Stimulated activated memory B cell treated with anti-CD40 and anti-IgM and Interleukin-4, amounts not matched to agents 10 μg/mL and 1 μg/mL and 100 μg/mL, for 72 hours (primary cell): Measurements from ENCODE around the gene RCN1.
A peak's percentile ranks its signal among the peaks of the same experiment; 100 is the strongest.
"Not testable (repeated sequence)": the region's sequence is repeated elsewhere in the genome, so short reads cannot be mapped to it uniquely, and the experiment has no call there.

Source experiments
- ATAC-seq: fragments of 150-1000 bp; cut with Tn5 transposase; 2 replicates; pipeline ENCODE4 v1.10.0; 2021
- H3K27ac Mint-ChIP-seq: one replicate; pipeline ENCODE4 v1.8.0; 2022; ENCODE audit warnings: mild to moderate bottlenecking, mixed read lengths
- H3K27me3 Mint-ChIP-seq: one replicate; pipeline ENCODE4 v1.8.0; 2022; ENCODE audit warnings: mixed read lengths
- H3K36me3 Mint-ChIP-seq: one replicate; pipeline ENCODE4 v1.8.0; 2022; ENCODE audit warnings: mixed read lengths
- H3K4me1 Mint-ChIP-seq: one replicate; pipeline ENCODE4 v1.8.0; 2022; ENCODE audit warnings: mixed read lengths
- H3K4me3 Mint-ChIP-seq: one replicate; pipeline ENCODE4 v1.8.0; 2022; ENCODE audit warnings: mild to moderate bottlenecking, moderate library complexity, mixed read lengths
- H3K9me3 Mint-ChIP-seq: one replicate; pipeline ENCODE4 v1.8.0; 2022; ENCODE audit warnings: mixed read lengths

The RCN1 gene

GRCh38 chr11:32098142-32098903, 7.4 kb downstream of the RCN1 start:
- ATAC-seq = no peak
- Mint-ChIP-seq H3K4me3 (no peak overlapping the region), H3K36me3 (peaks cover 62% of the 10 kb centered on the region), H3K27ac (no peak overlapping the region), H3K9me3 (no peaks in the 10 kb centered on the region), H3K27me3 (no peaks in the 10 kb centered on the region), H3K4me1 (peaks cover 5% of the 10 kb centered on the region)

- Mint-ChIP-seq H3K9me3 (no peaks in the 10 kb centered on the region), H3K27me3 (no peaks in the 10 kb centered on the region), H3K36me3 (peaks cover 71% of the 10 kb centered on the region), H3K4me1 (no peaks in the 10 kb centered on the region), H3K27ac (no peak overlapping the region), H3K4me3 (no peak overlapping the region)
- ATAC-seq = no peak
Observed at GRCh38 chr11:32099516-32099915, 8.6 kb downstream of the RCN1 start.

GRCh38 chr11:32100495-32100894, 9.6 kb downstream of the RCN1 start:
- Mint-ChIP-seq H3K27me3 (no peaks in the 10 kb centered on the region), H3K9me3 (no peaks in the 10 kb centered on the region), H3K4me1 (peaks cover 4% of the 10 kb centered on the region), H3K27ac (no peak overlapping the region), H3K4me3 (no peak overlapping the region), H3K36me3 (peaks cover 71% of the 10 kb centered on the region)
- ATAC-seq = no peak

GRCh38 chr11:32101791-32102190, 10.9 kb downstream of the RCN1 start:
- no peak for ATAC-seq
- H3K36me3 Mint-ChIP-seq = peaks cover 69% of the 10 kb centered on the region

GRCh38 chr11:32103121-32103719, 12.3 kb downstream of the RCN1 start:
- H3K4me3 Mint-ChIP-seq, H3K27me3 Mint-ChIP-seq, H3K9me3 Mint-ChIP-seq, ATAC-seq, H3K27ac Mint-ChIP-seq: not testable (repeated sequence)
- Mint-ChIP-seq H3K36me3 (peaks cover 55% of the 10 kb centered on the region), H3K4me1 (peaks cover 15% of the 10 kb centered on the region)

More at GRCh38 chr11:32101791-32102190, 10.9 kb downstream of the RCN1 start:
- no peak overlapping the region for H3K27ac Mint-ChIP-seq
- no peak overlapping the region for H3K4me3 Mint-ChIP-seq
- peaks cover 15% of the 10 kb centered on the region for H3K4me1 Mint-ChIP-seq
- H3K27me3 Mint-ChIP-seq = no peaks in the 10 kb centered on the region
- H3K9me3 Mint-ChIP-seq = no peaks in the 10 kb centered on the region

- H3K9me3 Mint-ChIP-seq = no peaks in the 10 kb centered on the region
- H3K27ac Mint-ChIP-seq = no peak overlapping the region
- peaks cover 2% of the 10 kb centered on the region for H3K27me3 Mint-ChIP-seq
- peaks cover 15% of the 10 kb centered on the region for H3K4me1 Mint-ChIP-seq
- no peak overlapping the region for H3K4me3 Mint-ChIP-seq
- peaks cover 48% of the 10 kb centered on the region for H3K36me3 Mint-ChIP-seq
- no peak for ATAC-seq
Observed at GRCh38 chr11:32103941-32104340, 13.1 kb downstream of the RCN1 start.

GRCh38 chr11:32105871-32106560, 15.1 kb downstream of the RCN1 start:
- peaks cover 6% of the 10 kb centered on the region for H3K27me3 Mint-ChIP-seq
- peaks cover 15% of the 10 kb centered on the region for H3K4me1 Mint-ChIP-seq
- no peak overlapping the region for H3K4me3 Mint-ChIP-seq
- ATAC-seq = peak; percentile 85
- H3K27ac Mint-ChIP-seq = no peak overlapping the region
- no peaks in the 10 kb centered on the region for H3K9me3 Mint-ChIP-seq
- H3K36me3 Mint-ChIP-seq = peaks cover 28% of the 10 kb centered on the region

- Mint-ChIP-seq H3K4me1 (peaks cover 15% of the 10 kb centered on the region), H3K27me3 (peaks cover 6% of the 10 kb centered on the region), H3K36me3 (peaks cover 16% of the 10 kb centered on the region), H3K9me3 (no peaks in the 10 kb centered on the region), H3K4me3 (no peak overlapping the region), H3K27ac (no peak overlapping the region)
- ATAC-seq = no peak
Observed at GRCh38 chr11:32107647-32108046, 16.8 kb downstream of the RCN1 start.

- H3K27me3 Mint-ChIP-seq = peaks cover 6% of the 10 kb centered on the region
- H3K4me3 Mint-ChIP-seq = no peak overlapping the region
- peaks cover 15% of the 10 kb centered on the region for H3K4me1 Mint-ChIP-seq
- H3K27ac Mint-ChIP-seq = no peak overlapping the region
- peaks cover 6% of the 10 kb centered on the region for H3K36me3 Mint-ChIP-seq
- no peak for ATAC-seq
- no peaks in the 10 kb centered on the region for H3K9me3 Mint-ChIP-seq
Observed at GRCh38 chr11:32108576-32108975, 17.7 kb downstream of the RCN1 start.

- no peak for ATAC-seq
- peaks cover 15% of the 10 kb centered on the region for H3K4me1 Mint-ChIP-seq
- H3K27ac Mint-ChIP-seq = no peak overlapping the region
- peaks cover 3% of the 10 kb centered on the region for H3K36me3 Mint-ChIP-seq
- H3K27me3 Mint-ChIP-seq = peaks cover 6% of the 10 kb centered on the region
- no peaks in the 10 kb centered on the region for H3K9me3 Mint-ChIP-seq
- H3K4me3 Mint-ChIP-seq = no peak overlapping the region
Observed at GRCh38 chr11:32109138-32109537, 18.3 kb downstream of the RCN1 start.

- Mint-ChIP-seq H3K27ac (no peak overlapping the region), H3K9me3 (no peaks in the 10 kb centered on the region), H3K4me1 (peaks cover 15% of the 10 kb centered on the region), H3K27me3 (peaks cover 6% of the 10 kb centered on the region), H3K36me3 (no peaks in the 10 kb centered on the region), H3K4me3 (no peak overlapping the region)
- no peak for ATAC-seq
Observed at GRCh38 chr11:32109592-32109991, 18.7 kb downstream of the RCN1 start.

- Mint-ChIP-seq H3K27ac (no peak overlapping the region), H3K36me3 (no peaks in the 10 kb centered on the region), H3K4me3 (no peak overlapping the region), H3K27me3 (peaks cover 11% of the 10 kb centered on the region), H3K4me1 (peaks cover 8% of the 10 kb centered on the region), H3K9me3 (no peaks in the 10 kb centered on the region)
- ATAC-seq = no peak
Observed at GRCh38 chr11:32110795-32111194, 19.9 kb downstream of the RCN1 start.

GRCh38 chr11:32113200-32113919, 22.5 kb downstream of the RCN1 start:
- H3K4me1 Mint-ChIP-seq = no peaks in the 10 kb centered on the region
- H3K9me3 Mint-ChIP-seq = peaks cover 4% of the 10 kb centered on the region
- H3K27ac Mint-ChIP-seq = no peak overlapping the region
- no peaks in the 10 kb centered on the region for H3K36me3 Mint-ChIP-seq
- peaks cover 15% of the 10 kb centered on the region for H3K27me3 Mint-ChIP-seq
- H3K4me3 Mint-ChIP-seq = no peak overlapping the region
- ATAC-seq = no peak

- Mint-ChIP-seq H3K4me1 (no peaks in the 10 kb centered on the region), H3K27me3 (peaks cover 14% of the 10 kb centered on the region), H3K4me3 (no peak overlapping the region), H3K36me3 (no peaks in the 10 kb centered on the region), H3K9me3 (peaks cover 4% of the 10 kb centered on the region), H3K27ac (no peak overlapping the region)
- ATAC-seq = no peak
Observed at GRCh38 chr11:32113920-32114203, 23.0 kb downstream of the RCN1 start.

GRCh38 chr11:32115446-32115845, 24.6 kb downstream of the RCN1 start:
- H3K36me3 Mint-ChIP-seq = no peaks in the 10 kb centered on the region

More at GRCh38 chr11:32115446-32115845, 24.6 kb downstream of the RCN1 start:
- H3K9me3 Mint-ChIP-seq = peaks cover 4% of the 10 kb centered on the region
- no peaks in the 10 kb centered on the region for H3K4me1 Mint-ChIP-seq
- H3K27me3 Mint-ChIP-seq = peaks cover 20% of the 10 kb centered on the region
- no peak overlapping the region for H3K4me3 Mint-ChIP-seq
- H3K27ac Mint-ChIP-seq = no peak overlapping the region
- ATAC-seq = no peak
